NCI-H187 treated with DMSO at 0.1 percent for 48 hours (cell line): Measurements from ENCODE around the gene HYAL2.
A peak's percentile ranks its signal among the peaks of the same experiment; 100 is the strongest.
"Not testable (repeated sequence)": the region's sequence is repeated elsewhere in the genome, so short reads cannot be mapped to it uniquely, and the experiment has no call there.

ENCODE experiments used
- DNase-seq: peaks from one replicate; lab custom pipeline; 2025; lab: John Stamatoyannopoulos, UW

The HYAL2 gene

GRCh38 chr3:50312041-50312440 lies 10.5 kb downstream of the HYAL2 start:
- DNase-seq, result not testable (repeated sequence)

DNA sequence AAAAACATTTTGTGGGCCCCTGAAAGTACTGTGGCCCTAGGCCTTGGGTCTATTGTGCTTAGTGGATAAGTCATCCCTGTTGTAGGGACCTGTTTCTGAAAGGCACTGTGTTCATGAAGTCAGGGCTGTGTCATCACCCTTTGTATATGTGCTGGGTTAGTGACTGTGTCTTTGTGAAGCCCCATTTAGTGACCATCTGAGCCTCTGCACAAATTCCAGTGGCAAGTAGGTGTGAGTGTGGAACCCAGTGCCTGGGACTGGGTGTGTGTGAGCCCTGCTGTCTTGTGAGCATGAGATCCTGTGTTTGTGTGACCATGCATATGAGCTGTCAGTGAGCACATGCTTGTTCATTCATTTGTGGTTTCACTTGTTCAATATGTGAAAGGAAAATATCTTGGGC lies 17.9 kb downstream of the HYAL2 start:
- no peak for DNase-seq

DNA sequence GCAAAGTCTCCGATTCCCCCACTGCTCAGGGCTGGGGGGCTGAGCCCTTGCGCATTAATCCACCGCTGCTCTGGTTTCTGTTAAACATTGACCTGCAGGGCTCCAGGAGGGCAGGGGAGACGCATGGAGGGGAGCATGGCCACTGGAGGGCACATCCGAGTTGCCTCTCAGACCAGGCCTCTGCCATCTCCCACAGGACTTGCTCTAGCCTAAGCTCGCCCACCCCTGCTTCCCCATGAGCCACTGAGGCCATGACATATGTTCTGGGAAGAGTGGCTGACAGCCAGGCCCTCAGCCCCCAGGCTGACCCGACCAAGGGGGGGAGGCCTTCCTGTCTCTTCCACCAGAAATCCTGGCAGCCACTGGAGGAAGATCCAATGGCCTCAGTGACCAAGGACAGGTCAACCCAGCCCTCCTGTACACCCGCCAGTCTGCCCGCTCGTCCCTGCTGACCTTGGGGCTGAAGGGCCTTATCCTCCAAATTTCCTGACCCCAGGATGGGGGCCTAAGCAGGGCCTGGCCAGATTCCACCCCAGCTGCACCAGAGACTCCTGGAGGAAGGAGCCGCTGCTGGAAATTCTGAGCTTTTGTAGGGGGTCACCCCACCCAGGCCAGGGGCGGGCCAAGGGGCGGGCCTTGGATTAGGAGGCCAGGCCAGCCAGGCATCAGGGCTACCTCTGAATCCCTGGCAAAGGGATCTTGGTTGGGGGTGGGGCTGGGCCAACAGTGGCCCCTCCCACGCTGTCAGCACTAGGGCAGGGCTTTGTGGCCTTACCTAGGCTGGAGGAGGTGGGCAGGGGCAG lies 19.3 kb downstream of the HYAL2 start, which contains the start of gene HYAL1:
HYAL1 (minus strand) TSS at position 562 of the 803 bp plus-strand sequence. CDS start 618 bp downstream, outside the sequence.
- DNase-seq, result no peak

DNA sequence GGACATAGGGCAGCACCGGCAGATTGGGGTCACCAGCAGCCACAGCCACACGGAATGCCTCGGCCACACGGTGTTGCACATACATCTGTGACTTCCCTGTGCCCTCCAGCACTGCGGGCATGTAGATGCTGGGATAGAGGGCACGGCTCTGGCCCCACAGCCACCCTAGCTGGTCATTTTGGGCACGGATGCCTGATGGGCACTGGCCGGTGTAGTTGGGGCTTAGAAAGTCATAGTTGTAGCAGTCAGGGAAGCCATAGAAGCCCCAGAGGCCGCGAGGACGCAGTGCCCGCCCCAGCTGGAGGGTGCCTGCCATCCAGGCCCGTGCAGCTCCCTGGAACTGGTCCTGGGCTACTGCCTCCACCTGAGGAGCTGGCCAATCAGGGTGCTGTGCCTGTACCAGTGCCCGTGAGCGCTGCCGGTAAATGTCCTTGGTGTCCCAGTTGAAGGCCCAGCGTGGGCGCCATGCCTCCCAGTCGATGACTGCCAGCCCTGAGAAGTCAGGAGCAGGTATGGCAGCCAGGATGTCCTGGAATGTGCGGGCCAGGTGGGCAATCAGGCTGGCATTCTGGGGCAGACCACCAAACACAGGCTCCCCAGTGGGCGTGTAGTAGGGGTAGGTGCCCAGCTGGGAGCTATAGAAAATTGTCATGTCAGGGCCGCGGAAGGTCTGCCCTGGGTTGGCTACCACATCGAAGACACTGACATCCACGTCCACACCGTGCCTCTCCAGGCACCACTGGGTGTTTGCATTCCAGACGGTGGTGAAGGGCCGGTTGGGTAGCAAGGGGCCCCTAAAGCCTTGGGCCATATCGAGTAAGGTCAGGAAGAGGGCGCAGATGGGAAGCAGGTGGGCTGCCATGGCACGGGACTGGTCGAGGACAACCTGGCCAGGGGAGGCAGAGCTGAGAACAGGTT lies 20.2 kb downstream of the HYAL2 start:
- DNase-seq, result no peak

- DNase-seq, result no peak
Observed at GRCh38 chr3:50300681-50301254, 21.8 kb downstream of the HYAL2 start.

DNA sequence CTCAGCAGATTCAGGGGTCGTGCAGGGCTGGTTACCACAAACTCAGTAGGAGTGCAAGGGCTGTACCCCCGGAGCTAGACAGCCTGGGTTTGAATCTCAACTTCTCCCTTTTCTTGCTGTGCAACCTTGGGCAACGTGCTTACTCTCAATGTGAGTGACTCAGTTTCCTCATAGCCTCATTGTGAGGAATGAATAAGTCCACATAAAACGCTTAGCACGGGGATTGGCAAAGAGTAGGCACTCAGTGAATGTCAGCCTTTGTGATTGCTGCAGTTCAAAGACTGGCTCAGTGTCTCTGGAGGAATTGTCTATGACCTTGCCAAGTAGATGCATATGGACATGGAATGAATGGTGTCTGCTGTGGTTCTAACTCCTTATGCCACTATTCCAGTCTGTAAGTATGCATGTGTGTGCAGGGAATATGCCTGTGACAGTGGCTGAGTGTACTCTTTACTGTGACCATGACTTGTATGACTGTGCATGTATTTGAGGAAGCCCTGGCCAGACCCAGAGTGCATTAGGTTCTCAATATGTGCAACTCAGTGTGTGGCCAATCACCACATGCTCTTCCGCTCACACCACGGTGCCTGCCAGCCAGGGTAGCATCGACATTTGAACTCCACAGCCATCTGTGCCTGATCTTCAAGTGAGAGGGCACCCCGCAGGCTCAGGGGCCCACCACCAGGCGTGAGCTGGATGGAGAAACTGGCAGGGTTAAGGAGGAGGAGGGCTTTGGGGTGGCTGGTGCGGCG lies 22.4 kb downstream of the HYAL2 start:
- no peak for DNase-seq

- no peak for DNase-seq
Observed at GRCh38 chr3:50299638-50299928, 23.0 kb downstream of the HYAL2 start.

- DNase-seq, result peak; percentile 68
Observed at GRCh38 chr3:50298836-50299637, 23.5 kb downstream of the HYAL2 start, which contains the start of the genes HYAL3 and NAA80. Gene HYAL3 (minus strand): TSS chr3:50299405. CDS start chr3:50295602, 3,803 bp downstream. Gene NAA80 (minus strand): TSS chr3:50299405. CDS start chr3:50297463, 1,942 bp downstream.

- no peak for DNase-seq
Observed at GRCh38 chr3:50297896-50298725, 24.4 kb downstream of the HYAL2 start.

- no peak for DNase-seq
Observed at GRCh38 chr3:50297384-50297775, 25.2 kb downstream of the HYAL2 start.

DNA sequence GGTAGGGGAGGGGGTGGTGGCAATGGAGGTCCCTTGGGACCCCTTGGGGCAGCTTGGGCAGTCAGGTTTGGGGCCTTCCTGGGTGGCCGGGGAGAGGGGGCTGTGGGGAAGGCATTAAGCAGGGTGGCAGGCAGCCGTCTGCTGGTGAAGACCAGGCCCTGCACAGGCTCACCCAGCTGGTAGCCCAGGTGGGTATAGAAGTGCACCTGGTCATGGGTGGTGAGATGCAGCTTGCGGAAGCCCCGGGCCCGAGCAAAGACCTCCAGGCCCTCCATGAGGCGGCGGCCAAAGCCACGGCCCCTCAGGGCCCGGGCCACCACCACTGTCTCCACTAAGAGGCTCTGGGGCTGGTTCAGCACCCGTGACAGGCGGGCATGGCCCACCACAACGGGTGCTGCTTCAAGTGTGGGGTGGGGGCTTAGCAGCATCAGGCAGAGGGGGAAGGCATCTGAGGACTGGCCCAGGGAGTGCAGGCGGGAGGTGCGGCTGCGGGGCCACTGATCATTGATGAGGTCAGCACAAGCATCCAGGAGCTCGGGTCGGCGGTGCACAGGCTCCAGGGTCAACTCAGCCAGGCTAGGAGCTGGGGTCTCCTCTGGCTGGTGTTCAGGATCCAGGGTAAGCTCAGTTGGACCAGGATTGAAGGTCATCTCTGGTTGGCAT lies 25.7 kb downstream of the HYAL2 start:
- no peak for DNase-seq

GRCh38 chr3:50295553-50296431 lies 26.8 kb downstream of the HYAL2 start:
- DNase-seq, result no peak

- DNase-seq, result no peak
Observed at GRCh38 chr3:50294492-50295403, 27.8 kb downstream of the HYAL2 start.

DNA sequence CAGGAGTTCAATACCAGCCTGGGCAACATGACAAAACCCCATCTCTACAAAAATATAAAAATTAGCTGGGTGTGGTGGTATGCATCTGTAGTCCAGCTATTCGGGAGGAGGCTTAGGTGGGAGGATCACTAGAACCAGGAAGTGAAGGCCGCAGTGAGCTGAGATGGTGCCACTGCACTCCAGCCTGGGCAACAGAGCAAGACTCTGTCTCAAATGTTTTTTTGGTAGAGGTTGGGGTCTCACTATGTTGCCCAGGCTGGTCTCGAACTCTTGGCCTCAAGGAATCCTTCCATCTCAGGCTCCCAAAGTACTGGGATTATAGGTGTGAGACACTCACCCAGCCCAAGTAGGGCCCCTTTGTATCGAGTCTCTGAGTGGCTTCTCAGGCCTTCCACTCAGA lies 28.5 kb downstream of the HYAL2 start:
- no peak for DNase-seq

DNA sequence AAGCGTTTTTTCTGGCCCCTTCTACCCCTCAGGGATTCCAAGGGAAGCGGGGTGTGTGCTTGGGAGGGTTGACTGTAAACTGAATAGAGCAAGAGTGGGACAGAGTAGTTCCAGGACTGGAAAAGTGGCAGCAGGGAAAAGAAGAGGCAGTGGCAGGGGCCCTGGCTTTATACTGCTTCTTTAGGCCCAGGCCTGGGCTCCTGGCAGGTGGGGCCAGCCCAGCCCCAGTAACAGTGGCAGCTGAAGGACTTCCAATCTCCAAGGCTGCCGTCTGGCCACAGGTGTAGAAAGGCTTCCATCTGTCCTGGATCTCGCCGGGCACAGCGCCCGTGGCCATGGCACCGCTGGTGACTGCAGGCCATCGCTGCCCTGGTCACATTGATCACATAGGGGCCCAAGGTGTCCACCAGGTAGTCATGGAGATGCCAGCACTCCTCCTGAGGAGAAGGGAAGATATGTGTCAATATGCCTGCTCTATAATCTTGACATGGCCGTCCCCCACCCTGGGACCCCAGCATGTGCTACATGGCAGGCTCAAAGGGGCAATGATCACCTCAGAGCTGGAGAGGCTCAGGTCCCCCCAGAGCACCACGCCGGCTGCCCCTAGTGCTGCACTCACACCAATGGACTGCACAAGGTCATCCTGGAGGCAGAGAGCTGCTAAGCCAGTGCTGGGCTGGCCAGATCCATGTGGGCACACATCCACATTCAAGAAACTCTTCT lies 29.3 kb downstream of the HYAL2 start:
- DNase-seq, result no peak

DNA sequence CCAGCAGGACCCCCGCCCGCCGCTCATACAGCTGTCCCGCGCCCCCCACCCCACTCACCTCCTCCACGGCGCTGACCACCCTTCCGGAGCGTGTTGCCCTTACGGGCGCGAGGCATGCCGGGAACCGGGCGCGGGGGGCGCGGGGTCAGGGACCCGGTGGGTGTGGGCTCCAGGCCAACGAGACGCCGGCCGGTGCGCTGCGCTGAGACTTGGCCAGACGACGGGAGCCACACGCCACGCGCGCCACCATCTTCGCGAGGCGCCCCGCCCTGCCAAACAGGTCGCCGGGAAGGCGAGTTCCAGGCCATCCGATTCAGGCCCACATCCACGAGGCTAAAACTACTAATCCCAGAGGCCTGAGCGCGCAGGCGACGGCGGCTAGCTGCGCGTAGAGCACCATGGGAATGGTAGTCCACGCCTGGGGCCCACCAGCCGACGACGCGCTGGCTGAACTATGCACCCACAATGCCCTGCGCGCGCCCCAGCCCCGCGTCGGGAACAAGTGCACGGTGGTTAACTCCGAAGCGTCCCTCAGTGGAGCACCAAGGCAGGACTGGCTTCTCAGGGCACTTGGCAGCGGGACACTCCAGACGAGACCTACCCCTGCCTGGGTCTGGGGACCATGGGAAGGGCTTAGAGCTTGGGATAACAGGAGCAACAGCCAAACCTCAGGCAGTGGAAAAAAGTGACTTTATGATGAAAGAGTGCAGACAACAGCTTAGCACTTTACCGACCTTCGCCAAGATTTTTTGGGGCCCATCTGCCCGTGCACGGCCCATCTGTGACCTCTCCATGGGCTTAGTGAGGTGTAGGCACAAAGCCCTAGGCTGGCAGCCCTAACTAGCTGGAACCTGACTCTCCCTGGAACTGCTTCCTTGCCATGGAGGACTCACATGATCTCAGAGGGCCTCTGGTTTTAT lies 30.1 kb downstream of the HYAL2 start, which contains the start of gene IFRD2:
IFRD2 (minus strand) TSS at position 271 of the 920 bp plus-strand sequence; CDS start at position 116, 155 bp downstream.
- DNase-seq, result peak; percentile 17
